Activated T-cell treated with anti-CD3 and anti-CD28 coated beads, Interleukin-2, amount 50 U/mL, for 4 hours (primary cell): ENCODE data around the gene MARCHF3. TPM values are rescaled to one million over a fixed set of nuclear protein-coding genes. Genes with fewer than 3 reads are reported as not detected.

Experiments
- ATAC-seq, 2 donors: fragments of 200-7000 bp; cut with Tn5 transposase; one replicate each; pipeline ENCODE4 v1.10.0; 2021
- DNase-seq: peaks from one replicate; pipeline ENCODE4 v3.0.0-alpha.2; 2020
- H3K27me3 Mint-ChIP-seq: one replicate; pipeline ENCODE4 v1.8.0; 2021; ENCODE audit warnings: low read depth, mixed read lengths
- H3K36me3 Mint-ChIP-seq: one replicate; pipeline ENCODE4 v1.8.0; 2022; ENCODE audit warnings: mixed read lengths; ENCODE audit not compliant: insufficient read depth
- H3K4me1 Mint-ChIP-seq: one replicate; pipeline ENCODE4 v1.8.0; 2021; ENCODE audit warnings: low read depth, mixed read lengths
- H3K4me3 Mint-ChIP-seq: one replicate; pipeline ENCODE4 v1.8.0; 2021; ENCODE audit warnings: mild to moderate bottlenecking, moderate library complexity, mixed read lengths
- H3K9me3 Mint-ChIP-seq: one replicate; pipeline ENCODE4 v1.8.0; 2021; ENCODE audit warnings: mixed read lengths
- total RNA-seq, 3 donors: library from RNA; stranded (reverse); gene quantifications; one replicate each; pipeline ENCODE4 v1.2.1, GENCODE V29; 2021

The MARCHF3 gene
- total RNA-seq, 3 donors from 2014 or later = 2.7 to 4.2 (median 3.3) TPM

DNA sequence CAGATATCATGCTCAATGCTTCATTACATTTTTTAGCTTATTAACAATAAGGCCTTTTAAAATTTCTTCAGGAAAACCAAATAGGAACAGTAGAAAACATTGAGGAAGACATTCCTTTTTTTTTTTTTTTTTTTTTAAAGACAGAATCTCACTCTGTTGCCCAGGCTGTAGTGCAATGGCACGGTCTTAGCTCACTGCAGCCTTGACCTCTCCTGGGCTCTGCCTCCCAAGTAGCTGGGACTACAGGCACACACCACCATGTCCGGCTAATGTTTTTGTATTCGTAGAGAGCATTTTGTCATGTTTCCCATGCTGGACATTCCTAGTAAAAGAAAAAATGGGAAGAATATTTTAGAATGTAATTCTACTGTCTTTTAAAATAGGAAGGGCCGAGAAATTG lies 193.1 kb downstream of the MARCHF3 start:
- ATAC-seq (no peak), DNase-seq (no peak)
- peaks cover 17% of the 10 kb centered on the region for H3K36me3 Mint-ChIP-seq
- H3K4me1 Mint-ChIP-seq = no peaks in the 10 kb centered on the region
- H3K4me3 Mint-ChIP-seq = no peak overlapping the region
- H3K9me3 Mint-ChIP-seq = no peaks in the 10 kb centered on the region
- no peaks in the 10 kb centered on the region for H3K27me3 Mint-ChIP-seq

DNA sequence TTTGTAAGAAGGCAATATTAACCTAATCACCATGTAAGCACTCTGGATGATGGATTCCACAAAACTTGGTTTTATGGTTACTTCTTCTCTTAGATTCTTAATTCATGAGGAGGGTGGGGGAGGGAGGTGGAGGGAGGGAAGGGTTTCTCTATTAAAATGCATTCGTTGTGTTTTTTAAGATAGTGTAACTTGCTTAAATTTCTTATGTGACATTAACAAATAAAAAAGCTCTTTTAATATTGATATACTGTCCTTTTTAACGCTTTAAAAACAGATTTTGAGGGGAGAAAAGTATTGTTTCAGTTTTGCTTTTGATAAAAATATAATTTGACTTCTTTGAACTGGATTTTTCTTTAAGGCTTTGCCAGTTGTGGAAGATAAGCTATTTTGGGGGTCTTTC lies 193.6 kb downstream of the MARCHF3 start:
- no peak for ATAC-seq
- no peak overlapping the region for H3K4me3 Mint-ChIP-seq
- no peaks in the 10 kb centered on the region for H3K4me1 Mint-ChIP-seq
- H3K27me3 Mint-ChIP-seq = no peaks in the 10 kb centered on the region
- no peaks in the 10 kb centered on the region for H3K9me3 Mint-ChIP-seq
- DNase-seq = no peak
- H3K36me3 Mint-ChIP-seq = peaks cover 17% of the 10 kb centered on the region

DNA sequence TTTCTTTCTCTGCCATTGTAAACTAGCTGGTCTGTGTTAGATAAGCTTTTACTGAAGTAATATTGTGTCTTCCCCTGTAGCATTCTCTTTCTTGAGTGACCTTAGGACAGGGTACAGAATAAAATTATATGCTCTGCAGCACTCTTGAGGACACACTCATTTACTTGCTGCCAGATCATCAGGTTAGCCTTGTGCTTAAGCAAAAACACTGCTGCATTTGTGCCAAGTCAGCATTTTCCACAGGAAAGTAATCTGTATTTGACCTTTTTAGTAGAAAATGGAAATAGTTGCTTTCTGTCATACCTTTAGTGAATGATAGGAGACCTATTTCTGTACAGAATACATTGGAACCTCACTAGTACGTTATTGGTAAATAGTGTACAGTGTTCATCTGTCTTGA lies 199.2 kb downstream of the MARCHF3 start:
- Mint-ChIP-seq H3K27me3 (no peaks in the 10 kb centered on the region), H3K36me3 (peaks cover 42% of the 10 kb centered on the region), H3K4me3 (no peak overlapping the region), H3K4me1 (peaks cover 2% of the 10 kb centered on the region), H3K9me3 (no peaks in the 10 kb centered on the region)
- no peak for DNase-seq
- ATAC-seq = no peak

DNA sequence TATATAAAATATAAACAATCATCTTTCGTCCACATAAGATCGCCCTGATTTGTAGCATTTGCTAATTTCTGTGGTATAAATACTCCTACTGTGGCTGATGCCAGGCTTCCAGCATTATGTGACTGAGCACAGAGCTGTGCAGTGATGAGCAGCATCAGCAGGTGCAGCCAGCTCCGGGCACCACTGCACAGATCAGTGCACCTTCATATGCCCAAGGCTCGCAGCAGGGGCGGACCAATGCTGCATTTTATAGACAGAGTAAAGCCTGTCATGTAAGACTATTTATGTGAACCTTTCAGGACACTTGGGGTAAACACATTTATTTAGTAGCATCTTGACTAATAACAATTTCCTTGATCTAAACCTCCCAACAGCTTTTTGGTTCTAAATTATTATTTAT lies 200.3 kb downstream of the MARCHF3 start:
- Mint-ChIP-seq H3K36me3 (peaks cover 47% of the 10 kb centered on the region), H3K4me1 (peaks cover 2% of the 10 kb centered on the region), H3K27me3 (no peaks in the 10 kb centered on the region), H3K9me3 (no peaks in the 10 kb centered on the region), H3K4me3 (no peak overlapping the region)
- ATAC-seq (no peak), DNase-seq (no peak)

DNA sequence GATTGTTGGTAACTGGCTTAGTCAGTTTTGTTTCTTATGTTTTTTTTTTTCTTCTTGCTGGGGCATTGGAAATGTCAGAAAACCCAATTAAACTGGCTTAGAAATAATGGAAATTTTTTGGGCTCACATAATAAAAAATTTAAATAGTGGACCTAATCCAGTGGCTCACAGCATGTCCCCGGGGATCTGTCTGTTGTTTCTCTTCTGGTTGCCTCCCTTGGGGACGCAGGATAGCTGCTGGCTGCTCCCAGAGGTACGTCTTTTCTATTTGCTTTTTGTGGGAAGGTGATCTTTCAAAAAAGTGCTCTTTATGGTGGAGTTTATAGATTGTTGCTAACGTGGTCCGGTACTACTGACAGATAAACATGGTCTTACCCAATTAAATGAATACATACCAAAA lies 201.3 kb downstream of the MARCHF3 start:
- DNase-seq = no peak
- Mint-ChIP-seq H3K27me3 (no peaks in the 10 kb centered on the region), H3K9me3 (no peaks in the 10 kb centered on the region), H3K36me3 (peaks cover 46% of the 10 kb centered on the region), H3K4me1 (peaks cover 2% of the 10 kb centered on the region), H3K4me3 (no peak overlapping the region)
- ATAC-seq = no peak

DNA sequence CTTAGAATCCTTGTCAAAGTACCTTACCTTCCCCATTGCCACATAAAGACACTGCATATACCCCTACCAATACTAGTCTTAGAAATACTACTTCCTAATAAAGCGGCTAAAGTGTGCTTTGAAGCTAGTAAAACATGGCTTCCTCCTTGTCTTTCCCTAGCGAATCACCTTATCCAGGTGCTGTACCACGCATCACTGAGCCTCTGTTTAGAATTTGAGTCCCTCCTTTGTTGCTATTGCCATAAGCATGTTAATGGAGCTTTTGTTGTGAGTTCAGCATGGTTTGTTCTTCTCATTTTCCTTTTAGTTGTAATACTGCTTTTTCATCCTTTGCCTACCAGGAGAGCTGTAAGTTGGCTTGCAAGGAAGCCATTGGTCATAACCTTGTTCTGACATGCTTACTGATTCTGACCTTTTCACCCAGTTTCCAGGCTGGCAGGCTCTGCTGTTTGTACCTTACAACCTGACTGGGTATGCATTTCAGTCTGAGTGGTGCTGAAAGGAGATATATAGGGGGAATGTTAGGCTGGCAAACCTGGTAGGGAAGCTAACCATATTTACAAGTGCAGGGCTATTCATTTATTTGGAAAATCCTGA lies 203.6 kb downstream of the MARCHF3 start:
- ATAC-seq (no peak), DNase-seq (no peak)
- no peaks in the 10 kb centered on the region for H3K27me3 Mint-ChIP-seq
- no peak overlapping the region for H3K4me3 Mint-ChIP-seq
- no peaks in the 10 kb centered on the region for H3K9me3 Mint-ChIP-seq
- peaks cover 43% of the 10 kb centered on the region for H3K36me3 Mint-ChIP-seq
- H3K4me1 Mint-ChIP-seq = peaks cover 2% of the 10 kb centered on the region

DNA sequence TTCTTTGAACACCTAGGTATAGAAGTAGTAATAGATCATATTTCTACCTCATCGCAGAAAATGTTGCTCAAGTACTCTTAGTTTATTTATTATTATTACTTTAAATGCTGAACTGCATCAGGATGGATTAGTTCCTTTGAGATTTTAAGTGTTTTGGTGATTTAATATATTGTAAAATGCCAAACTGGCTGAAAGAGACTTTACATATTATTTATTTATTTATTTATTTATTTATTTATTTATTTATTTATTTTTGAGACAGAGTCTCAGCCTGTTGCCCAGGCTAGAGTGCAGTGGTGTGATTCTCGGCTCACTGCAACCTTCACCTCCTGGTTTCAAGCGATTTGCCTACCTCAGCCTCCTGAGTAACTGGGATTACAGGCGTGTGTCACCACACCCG lies 211.1 kb downstream of the MARCHF3 start:
- Mint-ChIP-seq H3K36me3 (peaks cover 34% of the 10 kb centered on the region), H3K4me3 (no peak overlapping the region), H3K9me3 (no peaks in the 10 kb centered on the region), H3K27me3 (no peaks in the 10 kb centered on the region), H3K4me1 (peaks cover 12% of the 10 kb centered on the region)
- ATAC-seq = no peak
- no peak for DNase-seq

DNA sequence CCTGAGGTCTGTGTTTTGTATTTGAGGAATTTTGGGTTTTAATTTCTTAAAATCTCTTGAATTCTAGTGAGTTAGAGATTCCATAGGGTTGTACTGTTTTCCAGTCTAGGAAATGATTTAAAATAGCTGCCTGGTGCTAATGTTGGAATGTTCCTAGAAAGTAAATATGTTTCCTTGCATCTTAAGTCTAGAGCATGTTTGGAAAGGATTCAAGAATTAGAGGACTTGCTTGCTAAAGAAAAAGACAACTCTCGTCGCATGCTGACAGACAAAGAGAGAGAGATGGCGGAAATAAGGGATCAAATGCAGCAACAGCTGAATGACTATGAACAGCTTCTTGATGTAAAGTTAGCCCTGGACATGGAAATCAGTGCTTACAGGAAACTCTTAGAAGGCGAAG lies 211.6 kb downstream of the MARCHF3 start:
- ATAC-seq = no peak
- Mint-ChIP-seq H3K4me3 (no peak overlapping the region), H3K36me3 (peaks cover 36% of the 10 kb centered on the region)

More for the DNA sequence above, 211.6 kb downstream of the MARCHF3 start:
- Mint-ChIP-seq H3K9me3 (no peaks in the 10 kb centered on the region), H3K27me3 (no peaks in the 10 kb centered on the region), H3K4me1 (peaks cover 13% of the 10 kb centered on the region)
- DNase-seq = no peak

Other genes starting within 250 kb of the MARCHF3 start
- 1 to 10 TPM; 5.4 to 6.9 (median 6.1) TPM for gene C5orf63, start 42.9 kb upstream of the MARCHF3 start, total RNA-seq